GM23338 (cell line): Measurements from ENCODE around the gene ATP2A3. TPM values are rescaled to one million over a fixed set of nuclear protein-coding genes. Genes with fewer than 3 reads are reported as not detected.

Experiments
- ATAC-seq: fragments of 200-7000 bp; cut with Tn5 transposase; 3 replicates; pipeline ENCODE4 v1.9.1; 2020
- DNase-seq: peaks from one replicate; pipeline ENCODE4 v3.0.0-alpha.2; 2015; ENCODE audit warnings: low spot score
- H2AFZ ChIP-seq: fragments of 200-600 bp; sonication (generic); 2 replicates; pipeline ENCODE4 v1.8.0; 2016; ENCODE audit warnings: antibody characterized with exemption, mild to moderate bottlenecking, moderate library complexity
- H3F3A ChIP-seq: fragments of 200-600 bp; sonication (generic); replicated peaks from 2 replicates; pipeline ENCODE4 v1.8.0; 2017; ENCODE audit warnings: antibody characterized with exemption, mixed run types, low read depth
- H3K27ac ChIP-seq: fragments of 200-600 bp; sonication (generic); 2 replicates; pipeline ENCODE4 v1.6.1; 2016; ENCODE audit warnings: low read depth
- H3K27me3 ChIP-seq: fragments of 200-600 bp; sonication (generic); 2 replicates; pipeline ENCODE4 v1.8.0; 2016; ENCODE audit warnings: mild to moderate bottlenecking, mixed run types, moderate library complexity; ENCODE audit not compliant: insufficient read depth
- H3K36me3 ChIP-seq: fragments of 200-600 bp; sonication (generic); 2 replicates; pipeline ENCODE4 v1.8.0; 2016; ENCODE audit warnings: mild to moderate bottlenecking; ENCODE audit not compliant: insufficient read depth
- H3K4me1 ChIP-seq: fragments of 200-600 bp; sonication (generic); 2 replicates; pipeline ENCODE4 v1.8.0; 2016; ENCODE audit warnings: mild to moderate bottlenecking, moderate library complexity; ENCODE audit not compliant: insufficient read depth
- H3K4me2 ChIP-seq: fragments of 200-600 bp; sonication (generic); 2 replicates; pipeline ENCODE4 v1.7.1; 2017; ENCODE audit warnings: mixed run types
- H3K4me3 ChIP-seq: fragments of 200-600 bp; sonication (generic); 2 replicates; pipeline ENCODE4 v1.6.1; 2016; ENCODE audit warnings: mixed run types
- H3K79me2 ChIP-seq: fragments of 200-600 bp; sonication (generic); replicated peaks from 2 replicates; pipeline ENCODE4 v1.8.0; 2017; ENCODE audit warnings: mild to moderate bottlenecking; ENCODE audit not compliant: insufficient read depth
- H3K9me2 ChIP-seq: fragments of 200-600 bp; sonication (generic); 2 replicates; pipeline ENCODE4 v1.8.0; 2017; ENCODE audit not compliant: insufficient read depth
- H4K20me1 ChIP-seq: fragments of 200-600 bp; sonication (generic); replicated peaks from 2 replicates; pipeline ENCODE4 v1.8.0; 2017; ENCODE audit warnings: mild to moderate bottlenecking; ENCODE audit not compliant: insufficient read depth
- H3K27ac Mint-ChIP-seq: 2 replicates; pipeline ENCODE4 v1.8.0; 2020; ENCODE audit warnings: inconsistent platforms, mild to moderate bottlenecking, moderate library complexity, mixed read lengths
- H3K27me3 Mint-ChIP-seq: 3 replicates; pipeline ENCODE4 v1.8.0; 2022; ENCODE audit warnings: low read depth, mild to moderate bottlenecking, moderate library complexity, mixed read lengths, inconsistent platforms; ENCODE audit not compliant: insufficient read depth, poor library complexity
- H3K36me3 Mint-ChIP-seq: 3 replicates; pipeline ENCODE4 v1.8.0; 2021; ENCODE audit warnings: low read depth, mild to moderate bottlenecking, inconsistent platforms, moderate library complexity, mixed read lengths
- H3K4me1 Mint-ChIP-seq: 3 replicates; pipeline ENCODE4 v1.8.0; 2020; ENCODE audit warnings: mild to moderate bottlenecking, inconsistent platforms, mixed read lengths
- H3K4me3 Mint-ChIP-seq: 3 replicates; pipeline ENCODE4 v1.8.0; 2021; ENCODE audit warnings: moderate library complexity, mild to moderate bottlenecking, inconsistent platforms, mixed read lengths
- H3K9me3 Mint-ChIP-seq: 3 replicates; pipeline ENCODE4 v1.8.0; 2020; ENCODE audit warnings: moderate library complexity, mild to moderate bottlenecking, inconsistent platforms, mixed read lengths
- EZH2 ChIP-seq: fragments of 200-600 bp; sonication (generic); IDR thresholded peaks from one replicate; pipeline ENCODE4 v1.8.0; 2017; ENCODE audit warnings: antibody characterized with exemption, mild to moderate bottlenecking, low read depth; ENCODE audit not compliant: unreplicated experiment
- EZH2phosphoT487 ChIP-seq: fragments of 200-600 bp; sonication (generic); IDR thresholded peaks from one replicate; pipeline ENCODE4 v1.8.1; 2018; ENCODE audit warnings: antibody characterized with exemption; ENCODE audit not compliant: unreplicated experiment
- JUNB ChIP-seq: IDR thresholded peaks from one replicate; pipeline ENCODE4 v1.6.1; 2016; ENCODE audit warnings: antibody characterized with exemption; ENCODE audit not compliant: unreplicated experiment
- POLR2AphosphoS5 ChIP-seq: IDR thresholded peaks from 2 replicates; pipeline ENCODE4 v1.6.1; 2016; ENCODE audit warnings: antibody characterized with exemption, low read depth
- STAT1 ChIP-seq: IDR thresholded peaks from one replicate; pipeline ENCODE4 v1.6.1; 2016; ENCODE audit warnings: antibody characterized with exemption; ENCODE audit not compliant: unreplicated experiment
- ZNF114 ChIP-seq: fragments of 250-450 bp; sonication (Bioruptor Pico); IDR thresholded peaks from 2 replicates; pipeline ENCODE4 v1.5.0; 2020; ENCODE audit warnings: mild to moderate bottlenecking, moderate library complexity
- ZNF331 ChIP-seq: fragments of 250-450 bp; sonication (Bioruptor Pico); IDR thresholded peaks from 2 replicates; pipeline ENCODE4 v1.5.0; 2020; ENCODE audit warnings: low read depth, mild to moderate bottlenecking, moderate library complexity
- polyA plus RNA-seq: library from polyadenylated mRNA; unstranded; fragments of >200 nt; fragmentation: Nextera tagmentation; extraction: Ambion mirVana; gene quantifications from 2 replicates; pipeline ENCODE4 v1.2.1, GENCODE V29; 2016
- total RNA-seq: library from RNA; depleted of rRNA; stranded (reverse); fragments of >200 nt; shearing (Covaris generic); gene quantifications from 2 replicates; pipeline ENCODE4 v1.2.3, GENCODE V29; 2014
- TF ChIP-seq, protein P1 (sequence below), 2 experiments: fragments of 200-600 bp in 1 of 2; sonication (generic) in 1 of 2; conservative IDR thresholded peaks; 2 replicates each; pipeline versions ENCODE4 v1.5.1 to v1.6.1; 2016 to 2017; ENCODE audit warnings: antibody characterized with exemption in 2 of 2, low read depth in 2 of 2, mild to moderate bottlenecking in 2 of 2, moderate library complexity in 1 of 2
- TF ChIP-seq, protein P2 (sequence below): IDR thresholded peaks from 2 replicates; pipeline ENCODE4 v1.6.1; 2016; ENCODE audit warnings: antibody characterized with exemption
- TF ChIP-seq, protein P3 (sequence below): IDR thresholded peaks from one replicate; pipeline ENCODE4 v1.6.1; 2018; ENCODE audit warnings: antibody characterized with exemption; ENCODE audit not compliant: unreplicated experiment

ATP2A3 gene
- total and polyA plus RNA-seq, 2 experiments from 2014 or later = 9.6 to 35.2 TPM

DNA sequence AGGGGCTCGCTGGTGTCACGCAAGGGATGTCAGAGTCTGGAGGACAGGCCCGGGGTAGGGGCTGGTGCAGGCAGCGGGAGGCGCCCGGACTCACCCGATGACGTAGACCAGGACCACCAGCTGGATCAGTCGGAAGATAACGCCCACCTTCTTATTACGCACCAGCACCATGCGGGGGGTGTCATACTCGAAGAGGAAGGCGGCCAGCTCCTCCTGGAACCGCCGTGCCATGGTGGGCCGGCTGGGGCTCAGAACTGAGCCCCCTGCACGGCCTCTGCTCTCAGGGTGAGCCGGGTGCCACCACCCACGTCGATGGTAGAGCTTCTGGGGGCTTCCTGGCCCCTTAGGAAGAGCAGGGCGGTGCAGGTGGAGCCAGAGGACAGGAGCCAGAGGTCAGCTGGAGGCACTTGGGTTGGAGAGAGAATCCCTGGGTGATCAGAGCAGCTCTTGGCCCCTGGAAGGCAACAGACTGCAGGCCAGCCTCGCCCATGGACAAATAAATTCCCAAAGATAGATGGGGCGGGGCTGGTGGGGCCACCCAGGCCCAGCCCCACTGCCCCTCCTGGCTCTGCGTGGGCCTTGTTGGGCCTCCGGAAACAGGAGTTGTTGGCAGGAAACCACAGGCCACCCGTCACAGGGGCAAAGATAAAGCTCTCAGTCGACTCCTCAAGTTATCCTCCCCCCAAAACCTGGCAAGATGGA is 48.1 kb downstream of the ATP2A3 start, which contains the start of gene P2RX1 (continued):
- TF ChIP-seq, protein P1, sequence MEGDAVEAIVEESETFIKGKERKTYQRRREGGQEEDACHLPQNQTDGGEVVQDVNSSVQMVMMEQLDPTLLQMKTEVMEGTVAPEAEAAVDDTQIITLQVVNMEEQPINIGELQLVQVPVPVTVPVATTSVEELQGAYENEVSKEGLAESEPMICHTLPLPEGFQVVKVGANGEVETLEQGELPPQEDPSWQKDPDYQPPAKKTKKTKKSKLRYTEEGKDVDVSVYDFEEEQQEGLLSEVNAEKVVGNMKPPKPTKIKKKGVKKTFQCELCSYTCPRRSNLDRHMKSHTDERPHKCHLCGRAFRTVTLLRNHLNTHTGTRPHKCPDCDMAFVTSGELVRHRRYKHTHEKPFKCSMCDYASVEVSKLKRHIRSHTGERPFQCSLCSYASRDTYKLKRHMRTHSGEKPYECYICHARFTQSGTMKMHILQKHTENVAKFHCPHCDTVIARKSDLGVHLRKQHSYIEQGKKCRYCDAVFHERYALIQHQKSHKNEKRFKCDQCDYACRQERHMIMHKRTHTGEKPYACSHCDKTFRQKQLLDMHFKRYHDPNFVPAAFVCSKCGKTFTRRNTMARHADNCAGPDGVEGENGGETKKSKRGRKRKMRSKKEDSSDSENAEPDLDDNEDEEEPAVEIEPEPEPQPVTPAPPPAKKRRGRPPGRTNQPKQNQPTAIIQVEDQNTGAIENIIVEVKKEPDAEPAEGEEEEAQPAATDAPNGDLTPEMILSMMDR (conservative IDR thresholded peaks at IDR 0.05; ENCODE audit: low read depth in 2 of 2) = no peak
- TF ChIP-seq JUNB (no peak), EZH2phosphoT487 (no peak), EZH2 (no peak), POLR2AphosphoS5 (no peak), STAT1 (no peak), ZNF114 (no peak)
- TF ChIP-seq, protein P2, sequence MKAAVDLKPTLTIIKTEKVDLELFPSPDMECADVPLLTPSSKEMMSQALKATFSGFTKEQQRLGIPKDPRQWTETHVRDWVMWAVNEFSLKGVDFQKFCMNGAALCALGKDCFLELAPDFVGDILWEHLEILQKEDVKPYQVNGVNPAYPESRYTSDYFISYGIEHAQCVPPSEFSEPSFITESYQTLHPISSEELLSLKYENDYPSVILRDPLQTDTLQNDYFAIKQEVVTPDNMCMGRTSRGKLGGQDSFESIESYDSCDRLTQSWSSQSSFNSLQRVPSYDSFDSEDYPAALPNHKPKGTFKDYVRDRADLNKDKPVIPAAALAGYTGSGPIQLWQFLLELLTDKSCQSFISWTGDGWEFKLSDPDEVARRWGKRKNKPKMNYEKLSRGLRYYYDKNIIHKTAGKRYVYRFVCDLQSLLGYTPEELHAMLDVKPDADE = no peak
- TF ChIP-seq, protein P3, sequence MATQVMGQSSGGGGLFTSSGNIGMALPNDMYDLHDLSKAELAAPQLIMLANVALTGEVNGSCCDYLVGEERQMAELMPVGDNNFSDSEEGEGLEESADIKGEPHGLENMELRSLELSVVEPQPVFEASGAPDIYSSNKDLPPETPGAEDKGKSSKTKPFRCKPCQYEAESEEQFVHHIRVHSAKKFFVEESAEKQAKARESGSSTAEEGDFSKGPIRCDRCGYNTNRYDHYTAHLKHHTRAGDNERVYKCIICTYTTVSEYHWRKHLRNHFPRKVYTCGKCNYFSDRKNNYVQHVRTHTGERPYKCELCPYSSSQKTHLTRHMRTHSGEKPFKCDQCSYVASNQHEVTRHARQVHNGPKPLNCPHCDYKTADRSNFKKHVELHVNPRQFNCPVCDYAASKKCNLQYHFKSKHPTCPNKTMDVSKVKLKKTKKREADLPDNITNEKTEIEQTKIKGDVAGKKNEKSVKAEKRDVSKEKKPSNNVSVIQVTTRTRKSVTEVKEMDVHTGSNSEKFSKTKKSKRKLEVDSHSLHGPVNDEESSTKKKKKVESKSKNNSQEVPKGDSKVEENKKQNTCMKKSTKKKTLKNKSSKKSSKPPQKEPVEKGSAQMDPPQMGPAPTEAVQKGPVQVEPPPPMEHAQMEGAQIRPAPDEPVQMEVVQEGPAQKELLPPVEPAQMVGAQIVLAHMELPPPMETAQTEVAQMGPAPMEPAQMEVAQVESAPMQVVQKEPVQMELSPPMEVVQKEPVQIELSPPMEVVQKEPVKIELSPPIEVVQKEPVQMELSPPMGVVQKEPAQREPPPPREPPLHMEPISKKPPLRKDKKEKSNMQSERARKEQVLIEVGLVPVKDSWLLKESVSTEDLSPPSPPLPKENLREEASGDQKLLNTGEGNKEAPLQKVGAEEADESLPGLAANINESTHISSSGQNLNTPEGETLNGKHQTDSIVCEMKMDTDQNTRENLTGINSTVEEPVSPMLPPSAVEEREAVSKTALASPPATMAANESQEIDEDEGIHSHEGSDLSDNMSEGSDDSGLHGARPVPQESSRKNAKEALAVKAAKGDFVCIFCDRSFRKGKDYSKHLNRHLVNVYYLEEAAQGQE = no peak

DNA sequence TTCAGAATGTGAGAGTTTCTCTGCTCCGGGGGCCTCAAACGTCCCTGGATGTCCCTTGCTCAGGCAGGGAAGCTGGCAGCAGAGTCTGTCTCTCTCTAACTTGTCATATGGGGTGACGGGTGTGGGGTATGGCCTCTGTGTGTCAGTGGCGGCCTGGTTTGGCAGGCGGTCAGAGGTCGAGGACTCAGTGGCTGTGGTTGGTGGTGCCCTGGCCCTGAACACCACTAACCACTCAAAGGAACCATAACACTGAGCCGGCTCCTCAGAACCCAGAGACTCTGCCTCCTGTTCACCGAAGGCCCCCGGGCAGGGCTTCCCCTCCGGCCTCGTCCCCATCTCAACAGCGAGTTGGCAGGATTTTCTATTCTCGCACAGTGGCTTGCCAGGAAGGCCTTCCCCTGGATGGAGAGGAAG is 48.6 kb downstream of the ATP2A3 start:
- TF ChIP-seq, protein P2 = no peak
- no peak for TF ChIP-seq STAT1
- TF ChIP-seq ZNF331 (CRISPR knock-in tag) = no peak
- ATAC-seq (no peak), DNase-seq (no peak)
- Histone ChIP-seq H2AFZ (no peak overlapping the region), H3K4me2 (no peak overlapping the region), H3K27ac (no peak overlapping the region), H3K36me3 (no peaks in the 10 kb centered on the region), H3K4me1 (no peaks in the 10 kb centered on the region; the same call in 1 of the 2 replicates), H3K9me2 (no peaks in the 10 kb centered on the region), H3F3A (no peaks in the 10 kb centered on the region), H3K79me2 (no peaks in the 10 kb centered on the region), H4K20me1 (no peaks in the 10 kb centered on the region), H3K27me3 (no peaks in the 10 kb centered on the region), H3K4me3 (no peak overlapping the region)
- Mint-ChIP-seq H3K27me3 (peaks cover 7% of the 10 kb centered on the region), H3K27ac (no peak overlapping the region), H3K4me3 (no peak overlapping the region), H3K36me3 (no peaks in the 10 kb centered on the region), H3K4me1 (peaks cover 5% of the 10 kb centered on the region; the same call in 1 of the 3 replicates), H3K9me3 (no peaks in the 10 kb centered on the region)
